CD1c-positive myeloid dendritic cell (primary cell): ENCODE results near the gene WLS.

Experiments
- DNase-seq: peaks from one replicate; pipeline ENCODE4 v3.0.0-alpha.2; 2016; ENCODE audit errors: extremely low spot score

The WLS gene

GRCh38 chr1:68228851-68229250, 3.5 kb downstream of the WLS start:
- no peak for DNase-seq

GRCh38 chr1:68227598-68227997, 4.7 kb downstream of the WLS start:
- no peak for DNase-seq

GRCh38 chr1:68225781-68226180, 6.5 kb downstream of the WLS start:
- DNase-seq, result no peak

DNA sequence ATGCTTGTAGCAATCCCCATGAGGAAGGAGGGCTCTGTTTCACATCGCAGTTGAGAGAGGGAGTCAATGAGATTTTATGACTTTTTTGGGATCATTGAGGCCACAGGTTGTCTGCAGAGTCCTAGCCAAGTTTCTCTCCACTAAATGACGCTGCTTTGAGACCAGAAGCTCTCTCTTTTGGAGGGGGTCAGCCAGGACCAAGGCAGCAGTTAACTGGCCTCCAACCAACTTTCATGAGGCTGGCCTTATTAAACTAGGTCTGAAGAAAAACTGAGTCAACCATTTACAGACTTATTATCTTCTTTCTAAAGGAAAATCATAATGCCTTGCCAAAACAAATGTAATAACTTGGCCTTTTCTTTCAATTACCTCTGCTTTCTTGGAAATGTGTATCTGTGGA, 8.6 kb downstream of the WLS start:
- DNase-seq, result no peak

GRCh38 chr1:68221980-68222373, 10.3 kb downstream of the WLS start:
- no peak for DNase-seq

GRCh38 chr1:68221001-68221979, 11.0 kb downstream of the WLS start:
- no peak for DNase-seq

GRCh38 chr1:68220420-68220819, 11.9 kb downstream of the WLS start:
- DNase-seq, result no peak

- DNase-seq, result no peak
Measured at GRCh38 chr1:68218490-68218889, 13.8 kb downstream of the WLS start.

GRCh38 chr1:68217618-68218017, 14.7 kb downstream of the WLS start:
- DNase-seq, result no peak

- DNase-seq, result no peak
Measured at GRCh38 chr1:68217060-68217554, 15.2 kb downstream of the WLS start.

DNA sequence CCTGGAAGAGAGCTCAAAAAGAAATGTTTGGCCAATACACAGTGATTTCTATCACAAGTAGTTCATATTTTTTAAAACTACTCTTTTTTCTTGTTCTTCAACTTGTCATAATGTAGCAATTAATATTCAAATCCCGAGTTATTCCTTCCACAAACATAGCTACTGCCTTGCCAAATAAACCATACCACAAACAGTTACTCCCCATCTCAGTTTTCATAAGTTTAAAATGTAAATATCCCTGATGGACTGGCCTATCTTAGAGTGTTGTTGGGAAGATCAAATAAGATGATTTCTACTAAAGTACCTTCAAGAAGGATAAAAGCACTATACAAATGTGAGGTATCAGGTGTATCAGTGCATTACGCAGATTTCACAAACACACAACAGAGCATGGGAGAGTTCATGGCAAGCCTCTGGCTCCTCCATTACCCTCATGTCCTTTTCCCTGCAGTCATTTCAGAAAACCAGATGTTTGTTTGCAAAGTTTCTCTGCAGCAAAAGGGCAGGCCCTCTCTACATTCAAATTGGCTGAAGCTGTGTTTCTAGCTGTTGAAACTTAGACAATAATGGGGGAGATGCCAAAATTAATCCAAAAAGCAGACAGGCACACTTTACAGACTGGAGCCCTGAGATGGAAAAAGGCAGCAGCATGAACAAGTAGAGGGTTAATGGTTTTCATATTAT, 16.1 kb downstream of the WLS start:
- no peak for DNase-seq

DNA sequence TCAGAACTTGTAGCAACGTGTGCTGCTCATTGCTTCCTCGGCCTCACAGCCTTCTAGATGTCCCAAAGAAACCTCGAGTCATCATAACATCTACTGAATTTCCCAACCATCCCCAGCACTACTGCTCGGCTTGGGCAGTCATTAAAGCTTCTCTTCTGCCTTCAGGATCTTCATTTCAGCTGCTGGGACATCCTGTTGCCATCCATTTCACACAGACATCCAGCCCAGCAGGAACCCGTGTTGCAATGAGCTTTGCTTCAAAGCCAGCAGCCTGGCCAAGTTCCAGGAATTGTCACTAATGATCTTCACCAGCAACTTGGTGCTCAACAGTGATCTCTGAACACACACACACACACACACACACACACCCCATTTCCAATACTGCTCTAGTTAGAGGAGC, 18.5 kb downstream of the WLS start:
- no peak for DNase-seq

GRCh38 chr1:68211761-68212380, 20.5 kb downstream of the WLS start:
- DNase-seq, result no peak

- no peak for DNase-seq
Measured at GRCh38 chr1:68210829-68211228, 21.5 kb downstream of the WLS start.

DNA sequence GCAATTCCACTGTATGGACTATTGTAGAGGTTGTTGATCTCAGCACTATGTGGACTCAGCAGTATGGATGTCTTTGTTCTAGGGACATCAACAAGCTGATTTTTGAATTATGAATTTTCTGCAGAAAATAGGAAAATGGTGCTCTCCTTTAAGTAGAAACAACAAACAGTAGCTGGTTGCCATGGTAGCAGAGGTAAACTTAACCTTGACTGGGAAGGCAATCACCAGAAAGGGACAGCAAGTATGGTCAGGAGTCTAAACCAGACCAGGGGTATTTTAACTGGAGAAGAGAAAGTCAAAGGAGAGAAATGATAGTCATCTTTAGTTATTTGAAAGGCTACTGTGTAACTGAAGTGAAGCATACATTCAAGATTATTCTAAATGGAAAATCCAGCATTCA, 22.3 kb downstream of the WLS start:
- no peak for DNase-seq

DNA sequence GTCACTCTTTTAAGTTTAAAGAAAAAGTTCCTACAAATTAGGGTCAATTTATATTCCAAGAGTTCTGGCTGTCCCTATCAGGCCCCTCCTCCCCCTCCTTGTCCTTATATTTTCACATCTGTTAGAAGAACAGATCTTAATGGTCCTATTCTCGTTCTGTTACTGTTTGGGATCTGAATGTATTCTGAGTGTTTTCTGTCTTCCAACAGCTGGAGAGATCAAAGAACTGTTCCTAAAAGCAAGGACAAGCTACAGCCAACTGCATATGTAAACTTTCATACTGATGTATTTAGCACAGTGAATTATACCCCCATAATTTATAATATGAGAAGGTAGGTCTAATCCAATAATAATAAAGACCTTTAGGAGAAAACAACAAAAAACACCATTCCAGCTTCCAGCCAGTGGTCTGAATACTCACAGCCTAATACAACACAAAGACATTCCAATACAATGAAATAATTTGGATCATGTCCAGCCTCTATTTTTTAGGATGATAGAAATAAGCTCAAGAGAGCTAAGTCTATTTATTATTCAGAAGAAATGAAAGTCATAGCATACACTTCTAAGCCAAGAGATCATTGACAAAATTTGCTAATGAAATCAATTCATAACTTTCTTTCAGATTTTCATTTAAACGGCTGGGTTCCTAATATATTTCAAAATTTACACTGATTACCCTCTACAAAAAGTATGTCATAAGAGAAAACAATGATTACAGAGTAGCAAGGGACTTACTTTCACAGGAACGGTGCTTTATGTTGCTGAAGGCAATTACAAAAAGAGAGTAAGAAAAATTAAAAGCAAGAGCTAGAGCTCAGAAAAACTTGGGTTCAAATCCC, 25.3 kb downstream of the WLS start:
- DNase-seq, result no peak

DNA sequence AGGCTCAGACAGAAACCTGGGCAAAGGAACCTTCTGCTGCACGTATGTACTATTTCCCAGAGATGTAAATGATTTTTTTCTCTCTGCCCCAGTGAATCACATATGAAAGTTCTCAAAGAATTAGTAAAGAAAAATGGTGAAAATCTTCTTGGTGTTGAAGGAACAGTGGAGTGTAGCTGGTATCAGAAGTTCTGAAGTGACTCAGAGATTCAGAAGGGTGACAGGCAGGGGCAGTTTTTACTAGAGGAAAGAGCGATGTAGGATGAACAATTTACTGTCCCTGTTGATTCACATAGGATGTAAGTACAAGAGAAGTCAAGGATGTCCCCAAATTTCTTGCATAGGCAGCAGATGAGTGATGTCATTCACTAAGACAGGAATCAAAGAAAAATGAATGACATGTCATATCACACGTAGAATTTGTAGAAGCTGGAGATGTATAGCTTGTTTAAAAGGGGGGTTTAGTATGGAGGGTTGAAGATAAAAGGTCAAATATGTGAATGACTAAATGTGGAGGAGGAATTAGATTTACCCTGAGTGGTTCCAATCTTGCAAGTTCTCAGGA, 26.4 kb downstream of the WLS start:
- no peak for DNase-seq

- DNase-seq, result no peak
Measured at GRCh38 chr1:68204977-68205630, 27.2 kb downstream of the WLS start.

DNA sequence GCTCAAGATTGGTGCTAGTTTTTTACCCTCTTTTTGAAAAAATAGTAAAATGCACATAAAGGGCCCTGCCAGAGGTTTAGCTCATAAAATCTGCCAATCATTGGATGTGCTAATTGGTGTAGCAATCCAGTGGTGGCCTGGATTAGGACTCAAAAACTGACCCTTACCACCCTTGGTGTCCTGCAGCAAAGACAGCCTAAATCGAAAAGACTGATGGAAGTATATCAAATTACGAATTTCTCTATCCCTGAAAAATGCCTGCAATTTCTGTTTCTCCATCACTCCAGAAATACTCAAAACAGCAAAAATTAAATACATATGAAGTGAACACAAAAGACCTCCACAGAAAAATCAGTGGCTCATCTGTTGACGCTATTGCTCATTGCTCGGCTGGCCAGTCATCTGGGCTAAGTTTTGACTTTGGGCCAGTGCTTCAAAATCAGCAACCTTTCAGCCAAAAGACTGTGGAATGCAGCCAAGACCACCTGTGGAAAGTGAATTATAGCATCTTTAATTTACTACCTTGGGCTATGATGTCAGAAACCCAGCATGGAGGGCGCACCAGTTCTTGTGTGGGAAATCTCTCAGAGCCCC, 30.0 kb downstream of the WLS start:
- no peak for DNase-seq

- DNase-seq, result no peak
Measured at GRCh38 chr1:68201546-68202238, 30.6 kb downstream of the WLS start.
